GM10248 (cell line): ENCODE measurements around the gene SIRT5.

Experiments
- CTCF ChIA-PET: fragments of 300-600 bp; sonication (Branson Sonifier 250); formaldehyde crosslinking; extraction: SDS; loops from one replicate; lab custom pipeline; 2021; ENCODE audit warnings: antibody characterized with exemption; lab: Yijun Ruan, JAX
- POLR2A ChIA-PET: fragments of 350-650 bp; sonication (Branson Sonifier 250); formaldehyde crosslinking; extraction: SDS; loops from one replicate; lab custom pipeline; 2020; ENCODE audit warnings: antibody characterized with exemption; lab: Yijun Ruan, JAX
- DNase-seq: peaks from one replicate; pipeline ENCODE4 v3.0.0; 2012; ENCODE audit errors: extremely low spot score
- CTCF ChIP-seq: IDR thresholded peaks from 2 replicates; pipeline ENCODE4 v1.5.1; 2012; ENCODE audit warnings: mild to moderate bottlenecking, low read depth; ENCODE audit errors: extremely low read depth, missing control alignments, control extremely low read depth

SIRT5 gene

GRCh38 chr6:13662651-13663334 is 88.4 kb downstream of the SIRT5 start:
- TF ChIP-seq CTCF: no peak
- POLR2A ChIA-PET: no interaction called here
- no peak for DNase-seq
- CTCF ChIA-PET: interaction anchor here (1.3 kb wide), 1 partner anchor 48 kb away, joined by 3 read pairs; the partner anchor contains the start of gene NOL7

- DNase-seq: no peak
- ChIA-PET POLR2A (no interaction called here), CTCF (interaction anchor here (0.8 kb wide), 1 partner anchor 9 kb away, joined by 3 read pairs; no protein-coding TSS in a partner anchor)
- no peak for TF ChIP-seq CTCF
Measured at GRCh38 chr6:13663986-13664385, 89.6 kb downstream of the SIRT5 start.
